22Rv1 (cell line): ENCODE data around the gene PROK1.

ENCODE experiments used
- CTCF ChIP-seq: fragments of 450-650 bp; IDR thresholded peaks from 2 replicates; pipeline ENCODE4 v1.5.1; 2017; ENCODE audit warnings: mild to moderate bottlenecking
- ZFX ChIP-seq: fragments of 450-650 bp; IDR thresholded peaks from 2 replicates; pipeline ENCODE4 v1.6.1; 2017; ENCODE audit warnings: antibody characterized with exemption, borderline replicate concordance

GRCh38 chr1:110404401-110404800 is 46.5 kb upstream of the PROK1 start:
- TF ChIP-seq CTCF (no peak), ZFX (no peak)
